Activated T-helper 2 cell treated with anti-CD3 and anti-CD28 coated beads, Interferon-gamma antibody, Interleukin-2, Interleukin-4, amounts not matched to agents 10 μg/mL and 5 μg/mL and 100 μg/mL, durations not matched to agents 14 hours and 24 hours and 36 hours (primary cell): ENCODE measurements around the gene KIF3A. TPM values are rescaled to one million over a fixed set of nuclear protein-coding genes. Genes with fewer than 3 reads are reported as not detected.

Experiments
- DNase-seq: peaks from one replicate; pipeline ENCODE4 v3.0.0; 2021; ENCODE audit warnings: low spot score
- H3K27ac Mint-ChIP-seq: one replicate; pipeline ENCODE4 v1.8.0; 2021; ENCODE audit warnings: mixed read lengths
- H3K27me3 Mint-ChIP-seq: one replicate; pipeline ENCODE4 v1.8.0; 2021; ENCODE audit warnings: low read depth, mixed read lengths
- H3K36me3 Mint-ChIP-seq: one replicate; pipeline ENCODE4 v1.8.0; 2021; ENCODE audit warnings: low read depth, mixed read lengths
- H3K4me1 Mint-ChIP-seq: one replicate; pipeline ENCODE4 v1.8.0; 2021; ENCODE audit warnings: low read depth, mixed read lengths
- H3K4me3 Mint-ChIP-seq: one replicate; pipeline ENCODE4 v1.8.0; 2021; ENCODE audit warnings: low read depth, mild to moderate bottlenecking, moderate library complexity, mixed read lengths
- H3K9me3 Mint-ChIP-seq: one replicate; pipeline ENCODE4 v1.8.0; 2021; ENCODE audit warnings: mixed read lengths
- intact Hi-C: fragments of 100-400 bp; cut with micrococcal nuclease; formaldehyde crosslinking; loops from one replicate; pipeline ENCODE4 v1.15.1; 2023
- total RNA-seq: library from RNA; stranded (reverse); gene quantifications from 2 replicates; pipeline ENCODE4 v1.2.3, GENCODE V29; 2022

KIF3A gene
- total RNA-seq, 1 donor from 2014 or later: 41.4 TPM

- Mint-ChIP-seq H3K36me3 (peaks cover 33% of the 10 kb centered on the region), H3K4me1 (peaks cover 38% of the 10 kb centered on the region), H3K27ac (no peak overlapping the region), H3K9me3 (no peaks in the 10 kb centered on the region), H3K27me3 (peaks cover 1% of the 10 kb centered on the region), H3K4me3 (no peak overlapping the region)
- intact Hi-C loops: no loop called here
- DNase-seq: no peak
These were observed 52.2 kb downstream of the KIF3A start for GRCh38 chr5:132684922-132685720.

- Mint-ChIP-seq H3K4me1 (peaks cover 35% of the 10 kb centered on the region), H3K9me3 (no peaks in the 10 kb centered on the region), H3K27ac (no peak overlapping the region), H3K27me3 (peaks cover 1% of the 10 kb centered on the region), H3K36me3 (peaks cover 36% of the 10 kb centered on the region), H3K4me3 (no peak overlapping the region)
- intact Hi-C loops: no loop called here
- no peak for DNase-seq
These were observed 52.9 kb downstream of the KIF3A start for GRCh38 chr5:132684491-132684890.

- Mint-ChIP-seq H3K27me3 (no peaks in the 10 kb centered on the region), H3K27ac (no peak overlapping the region), H3K36me3 (peaks cover 22% of the 10 kb centered on the region), H3K4me3 (no peak overlapping the region), H3K9me3 (no peaks in the 10 kb centered on the region), H3K4me1 (peaks cover 17% of the 10 kb centered on the region)
- intact Hi-C loops: no loop called here
- no peak for DNase-seq
These were observed 55.4 kb downstream of the KIF3A start for GRCh38 chr5:132681983-132682382.

GRCh38 chr5:132681476-132681831, 55.9 kb downstream of the KIF3A start:
- no peaks in the 10 kb centered on the region for H3K9me3 Mint-ChIP-seq
- H3K4me3 Mint-ChIP-seq: no peak overlapping the region
- H3K27ac Mint-ChIP-seq: no peak overlapping the region
- DNase-seq: no peak
- H3K4me1 Mint-ChIP-seq: peaks cover 21% of the 10 kb centered on the region
- intact Hi-C loops: no loop called here
- H3K27me3 Mint-ChIP-seq: no peaks in the 10 kb centered on the region
- H3K36me3 Mint-ChIP-seq: peaks cover 23% of the 10 kb centered on the region

GRCh38 chr5:132680780-132681475, 56.4 kb downstream of the KIF3A start:
- Mint-ChIP-seq H3K27me3 (no peaks in the 10 kb centered on the region), H3K4me1 (peaks cover 24% of the 10 kb centered on the region), H3K9me3 (no peaks in the 10 kb centered on the region), H3K4me3 (no peak overlapping the region), H3K27ac (peak overlapping the region; percentile 16), H3K36me3 (peaks cover 24% of the 10 kb centered on the region)
- no peak for DNase-seq
- intact Hi-C loops: no loop called here

- Mint-ChIP-seq H3K27me3 (no peaks in the 10 kb centered on the region), H3K4me1 (peaks cover 28% of the 10 kb centered on the region), H3K9me3 (no peaks in the 10 kb centered on the region), H3K4me3 (no peak overlapping the region), H3K36me3 (peaks cover 27% of the 10 kb centered on the region), H3K27ac (no peak overlapping the region)
- no peak for DNase-seq
- intact Hi-C loops: no loop called here
These were observed 57.5 kb downstream of the KIF3A start for GRCh38 chr5:132679717-132680380.

GRCh38 chr5:132679166-132679565, 58.2 kb downstream of the KIF3A start:
- Mint-ChIP-seq H3K9me3 (no peaks in the 10 kb centered on the region), H3K27me3 (no peaks in the 10 kb centered on the region), H3K4me3 (no peak overlapping the region), H3K4me1 (peaks cover 28% of the 10 kb centered on the region), H3K36me3 (peaks cover 27% of the 10 kb centered on the region), H3K27ac (no peak overlapping the region)
- DNase-seq: no peak
- intact Hi-C loops: no loop called here

GRCh38 chr5:132678735-132679134, 58.6 kb downstream of the KIF3A start:
- Mint-ChIP-seq H3K4me3 (no peak overlapping the region), H3K27me3 (no peaks in the 10 kb centered on the region), H3K9me3 (no peaks in the 10 kb centered on the region), H3K27ac (no peak overlapping the region), H3K4me1 (peaks cover 33% of the 10 kb centered on the region), H3K36me3 (peaks cover 27% of the 10 kb centered on the region)
- no peak for DNase-seq
- intact Hi-C loops: no loop called here

- Mint-ChIP-seq H3K9me3 (no peaks in the 10 kb centered on the region), H3K27ac (no peak overlapping the region), H3K4me1 (peaks cover 37% of the 10 kb centered on the region), H3K27me3 (no peaks in the 10 kb centered on the region), H3K4me3 (no peak overlapping the region), H3K36me3 (peaks cover 24% of the 10 kb centered on the region)
- DNase-seq: no peak
- intact Hi-C loops: no loop called here
These were observed 59.5 kb downstream of the KIF3A start for GRCh38 chr5:132677682-132678400.

- intact Hi-C loops: no loop called here
- H3K9me3 Mint-ChIP-seq: no peaks in the 10 kb centered on the region
These were observed 60.2 kb downstream of the KIF3A start for GRCh38 chr5:132677191-132677590.

GRCh38 chr5:132675936-132676689, 61.2 kb downstream of the KIF3A start:
- H3K27ac Mint-ChIP-seq: peak overlapping the region; percentile 95
- DNase-seq: no peak
- H3K9me3 Mint-ChIP-seq: peaks cover 2% of the 10 kb centered on the region
- no peaks in the 10 kb centered on the region for H3K27me3 Mint-ChIP-seq
- intact Hi-C loops: loop anchor here (2.0 kb wide), 1 partner anchor 17 kb away; the partner anchor contains the start of gene IL13
- H3K36me3 Mint-ChIP-seq: peaks cover 20% of the 10 kb centered on the region
- H3K4me1 Mint-ChIP-seq: peaks cover 40% of the 10 kb centered on the region
- H3K4me3 Mint-ChIP-seq: no peak overlapping the region

More at GRCh38 chr5:132677191-132677590, 60.2 kb downstream of the KIF3A start:
- Mint-ChIP-seq H3K4me1 (peaks cover 40% of the 10 kb centered on the region), H3K36me3 (peaks cover 24% of the 10 kb centered on the region), H3K27ac (no peak overlapping the region), H3K4me3 (no peak overlapping the region), H3K27me3 (no peaks in the 10 kb centered on the region)
- DNase-seq: no peak
